ENCODE data around the gene CCDC27.

CCDC27 gene

GRCh38 chr1:3777078-3777547 lies 24.9 kb downstream of the CCDC27 start:
- H3K4me3 ChIP-seq (ENCODE audit: low read length) = no peak overlapping the region
- TF ChIP-seq ZNF274 (IDR thresholded peaks at IDR 0.05; ENCODE audit: low read depth, low read length) = no peak

- H3K4me3 ChIP-seq (ENCODE audit: low read length) = no peak overlapping the region
- TF ChIP-seq ZNF274 (IDR thresholded peaks at IDR 0.05; ENCODE audit: low read depth, low read length) = no peak
Measured at GRCh38 chr1:3777647-3778589, 25.7 kb downstream of the CCDC27 start.

- TF ChIP-seq ZNF274 (IDR thresholded peaks at IDR 0.05; ENCODE audit: low read depth, low read length) = no peak
- no peak overlapping the region for H3K4me3 ChIP-seq (ENCODE audit: low read length)
Measured at GRCh38 chr1:3778590-3779264, 26.5 kb downstream of the CCDC27 start.

GRCh38 chr1:3779265-3779911 lies 27.1 kb downstream of the CCDC27 start:
- no peak overlapping the region for H3K4me3 ChIP-seq (ENCODE audit: low read length)
- TF ChIP-seq ZNF274 (IDR thresholded peaks at IDR 0.05; ENCODE audit: low read depth, low read length) = no peak

- no peak for TF ChIP-seq ZNF274 (IDR thresholded peaks at IDR 0.05; ENCODE audit: low read depth, low read length)
- no peak overlapping the region for H3K4me3 ChIP-seq (ENCODE audit: low read length)
Measured at GRCh38 chr1:3779912-3780416, 27.7 kb downstream of the CCDC27 start.

- TF ChIP-seq ZNF274 (IDR thresholded peaks at IDR 0.05; ENCODE audit: low read depth, low read length) = no peak
Measured at GRCh38 chr1:3780901-3781300, 28.7 kb downstream of the CCDC27 start.

GRCh38 chr1:3783651-3784474 lies 31.6 kb downstream of the CCDC27 start:
- no peak for TF ChIP-seq ZNF274 (IDR thresholded peaks at IDR 0.05; ENCODE audit: low read depth, low read length)
- no peak overlapping the region for H3K4me3 ChIP-seq (ENCODE audit: low read length)

More at GRCh38 chr1:3780901-3781300, 28.7 kb downstream of the CCDC27 start:
- no peak overlapping the region for H3K4me3 ChIP-seq (ENCODE audit: low read length)

- H3K4me3 ChIP-seq (ENCODE audit: low read length) = no peak overlapping the region
- no peak for TF ChIP-seq ZNF274 (IDR thresholded peaks at IDR 0.05; ENCODE audit: low read depth, low read length)
Measured at GRCh38 chr1:3785045-3785444, 32.8 kb downstream of the CCDC27 start.

- no peak overlapping the region for H3K4me3 ChIP-seq (ENCODE audit: low read length)
- TF ChIP-seq ZNF274 (IDR thresholded peaks at IDR 0.05; ENCODE audit: low read depth, low read length) = no peak
Measured at GRCh38 chr1:3785456-3786157, 33.4 kb downstream of the CCDC27 start.

GRCh38 chr1:3786468-3787348 lies 34.5 kb downstream of the CCDC27 start:
- H3K4me3 ChIP-seq (ENCODE audit: low read length) = no peak overlapping the region
- no peak for TF ChIP-seq ZNF274 (IDR thresholded peaks at IDR 0.05; ENCODE audit: low read depth, low read length)

- no peak for TF ChIP-seq ZNF274 (IDR thresholded peaks at IDR 0.05; ENCODE audit: low read depth, low read length)
- no peak overlapping the region for H3K4me3 ChIP-seq (ENCODE audit: low read length)
Measured at GRCh38 chr1:3787349-3787715, 35.1 kb downstream of the CCDC27 start.
